Right ventricle myocardium superior (tissue), 1 donor: Measurements from ENCODE around the gene GLRX3. TPM values are rescaled to one million over a fixed set of nuclear protein-coding genes. Genes with fewer than 3 reads are reported as not detected.
"Not testable (repeated sequence)": the region's sequence is repeated elsewhere in the genome, so short reads cannot be mapped to it uniquely, and the experiment has no call there.

Experiments used
- ATAC-seq: fragments of 200-7000 bp; cut with Tn5 transposase; one replicate; pipeline ENCODE4 v1.9.1; 2020; ENCODE audit warnings: mild to moderate bottlenecking; ENCODE audit not compliant: poor library complexity
- DNase-seq: peaks from one replicate; pipeline ENCODE4 v3.0.0-alpha.2; 2020
- intact Hi-C: fragments of 100-400 bp; cut with DNase I; formaldehyde crosslinking; loops from one replicate; pipeline ENCODE4 v1.11.2; 2022
- total RNA-seq: library from RNA; stranded (reverse); fragmentation: NEBNext Ultra II Directional; extraction: Animal tissue kit (Norgen Biotek cat#: 25700); gene quantifications from one replicate; pipeline ENCODE4 v1.2.1, GENCODE V29; 2021
- donor health status: DM: no; HTN: yes; CAD: no; lungs with severe emphysema.

The GLRX3 gene
- total RNA-seq, 1 donor from 2014 or later, result 64.7 TPM

DNA sequence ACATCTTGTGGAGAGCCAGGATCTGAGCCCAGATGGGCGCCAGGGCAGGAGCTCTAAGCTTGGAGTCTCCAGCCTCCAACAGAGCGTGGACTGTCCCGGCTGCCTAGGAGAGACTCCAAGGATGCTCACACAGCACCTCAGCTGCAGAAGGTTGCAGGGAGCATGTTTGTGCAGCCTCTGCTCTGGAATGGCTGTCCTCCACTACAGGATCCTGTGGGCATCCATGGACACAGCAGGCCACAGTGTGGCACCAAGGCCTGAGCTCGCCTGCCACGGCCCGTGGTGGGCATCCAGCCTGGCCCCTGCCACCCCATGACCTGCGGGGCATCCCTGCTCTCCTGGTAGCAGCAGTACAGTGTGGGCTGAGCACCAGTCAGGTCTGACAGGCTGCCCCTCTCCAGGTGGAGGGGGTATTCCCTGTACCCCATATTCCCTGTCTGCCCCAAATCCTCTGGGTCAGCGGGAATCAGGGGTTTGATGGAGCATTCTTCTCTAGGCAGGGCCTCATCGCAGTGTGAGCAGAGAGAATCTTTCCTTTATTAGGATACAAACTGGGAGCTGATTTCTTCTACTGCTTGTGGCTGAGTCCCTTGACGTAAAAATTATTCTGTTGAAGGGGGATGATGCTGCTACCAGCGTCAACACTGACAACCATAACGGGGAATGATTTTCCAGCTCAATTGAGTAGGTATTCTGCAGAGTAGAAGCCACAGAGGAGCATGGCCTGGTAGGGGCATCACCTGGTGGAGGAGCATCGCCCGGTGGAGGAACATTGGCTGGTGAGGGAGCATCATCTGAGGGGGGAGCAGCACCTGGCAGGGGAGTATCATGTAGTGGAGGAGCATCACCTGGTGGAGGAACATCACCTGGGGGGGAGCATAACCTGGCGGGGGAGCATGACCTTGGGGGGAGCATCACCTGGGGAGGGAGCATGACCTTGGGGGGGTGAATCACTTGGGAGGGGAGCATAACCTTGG, 60.6 kb downstream of the GLRX3 start:
- intact Hi-C loops, result no loop called here
- no peak for ATAC-seq
- DNase-seq, result no peak

- DNase-seq, result no peak
- intact Hi-C loops, result no loop called here
Measured at GRCh38 chr10:130198651-130199050, 62.5 kb downstream of the GLRX3 start.

DNA sequence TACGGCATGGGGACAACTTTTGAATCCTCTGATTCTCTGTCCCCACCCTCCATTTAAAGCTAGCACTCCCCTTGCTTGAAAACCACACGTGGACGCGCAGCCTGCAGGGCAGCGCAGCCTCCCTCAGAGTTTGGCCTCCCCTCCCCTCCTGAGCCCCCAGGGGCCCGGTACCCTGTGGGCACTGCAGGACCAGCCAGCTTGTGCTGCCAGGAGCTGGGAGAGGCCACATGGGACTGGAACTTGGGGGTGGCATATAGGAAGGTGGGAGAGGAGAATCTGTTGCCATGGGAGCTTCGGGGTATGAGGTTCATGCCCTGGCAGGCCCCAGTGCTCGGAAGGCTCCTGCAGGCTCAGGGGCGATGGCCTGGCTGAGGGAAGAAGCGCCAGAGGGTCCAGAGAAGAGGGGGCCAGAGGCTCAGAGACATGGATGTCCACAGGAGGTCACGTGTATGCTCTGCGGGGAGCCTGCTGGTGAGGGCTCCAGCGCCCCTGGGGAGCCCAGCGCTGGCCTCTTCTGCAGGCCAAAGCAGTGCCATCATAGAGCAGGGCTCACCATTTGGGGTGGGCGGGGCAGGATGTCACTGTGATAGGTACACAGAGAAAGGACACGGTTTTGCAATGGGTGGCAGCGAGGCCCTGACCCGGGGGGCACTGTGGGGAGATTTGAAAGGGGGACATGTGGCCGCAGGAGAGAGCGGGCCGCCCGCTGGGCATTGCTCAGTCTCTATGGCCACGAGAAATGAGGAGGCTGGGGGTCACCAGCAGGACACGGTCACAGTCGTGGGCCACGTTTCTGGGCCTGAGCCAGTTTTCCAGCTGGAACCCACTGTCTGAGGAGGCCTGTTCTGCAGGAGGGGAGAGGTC, 64.2 kb downstream of the GLRX3 start:
- intact Hi-C loops, result no loop called here
- no peak for DNase-seq
- peak; percentile 25 for ATAC-seq

More at GRCh38 chr10:130198651-130199050, 62.5 kb downstream of the GLRX3 start:
- ATAC-seq, result no peak

- intact Hi-C loops, result no loop called here
- DNase-seq, result no peak
Measured at GRCh38 chr10:130201043-130201380, 64.8 kb downstream of the GLRX3 start.

DNA sequence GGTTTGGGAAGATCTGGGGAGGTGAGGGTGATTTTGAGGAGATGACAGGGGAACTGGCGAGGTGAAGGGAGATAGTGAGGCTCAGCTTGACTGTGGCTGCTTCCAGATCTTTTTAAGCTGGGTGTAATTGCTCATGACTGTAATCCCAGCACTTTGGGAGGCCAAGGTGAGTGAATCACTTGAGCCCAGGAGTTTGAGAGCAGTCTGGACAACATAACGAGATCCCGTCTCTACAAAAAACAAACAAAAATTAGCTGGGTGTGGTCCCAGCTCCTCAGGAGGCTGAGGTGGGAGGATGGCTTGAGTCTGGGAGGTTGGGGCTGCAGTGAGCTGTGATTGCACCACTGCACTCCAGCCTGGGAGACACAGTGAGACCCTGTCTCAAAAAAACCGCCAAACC, 66.0 kb downstream of the GLRX3 start:
- intact Hi-C loops, ATAC-seq, DNase-seq: not testable (repeated sequence)

More at GRCh38 chr10:130201043-130201380, 64.8 kb downstream of the GLRX3 start:
- ATAC-seq, result no peak

- no peak for DNase-seq
Measured at GRCh38 chr10:130202984-130203621, 66.9 kb downstream of the GLRX3 start.

GRCh38 chr10:130203626-130204025, 67.4 kb downstream of the GLRX3 start:
- no peak for DNase-seq

More at GRCh38 chr10:130202984-130203621, 66.9 kb downstream of the GLRX3 start:
- peak; percentile 25 for ATAC-seq
- intact Hi-C loops, result no loop called here

GRCh38 chr10:130206216-130206737, 70.1 kb downstream of the GLRX3 start:
- intact Hi-C loops, result no loop called here
- ATAC-seq (peak; percentile 43), DNase-seq (no peak)

More at GRCh38 chr10:130203626-130204025, 67.4 kb downstream of the GLRX3 start:
- no peak for ATAC-seq
- intact Hi-C loops, result no loop called here

DNA sequence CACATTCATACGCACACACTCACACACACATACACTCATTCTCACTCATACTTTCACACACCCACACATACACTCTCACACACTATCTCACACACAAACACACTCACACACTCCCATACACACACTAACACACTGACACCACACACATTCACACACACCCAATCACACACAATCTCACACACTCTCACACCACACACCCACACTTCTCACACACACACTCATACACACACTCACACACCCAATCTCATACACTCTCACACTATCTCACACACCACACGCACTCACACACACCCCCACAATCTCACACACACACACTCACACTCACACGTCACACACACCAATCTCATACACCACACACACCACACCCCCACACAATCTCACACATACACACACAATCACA, 71.0 kb downstream of the GLRX3 start:
- intact Hi-C loops, result no loop called here
- DNase-seq, result no peak
- no peak for ATAC-seq

DNA sequence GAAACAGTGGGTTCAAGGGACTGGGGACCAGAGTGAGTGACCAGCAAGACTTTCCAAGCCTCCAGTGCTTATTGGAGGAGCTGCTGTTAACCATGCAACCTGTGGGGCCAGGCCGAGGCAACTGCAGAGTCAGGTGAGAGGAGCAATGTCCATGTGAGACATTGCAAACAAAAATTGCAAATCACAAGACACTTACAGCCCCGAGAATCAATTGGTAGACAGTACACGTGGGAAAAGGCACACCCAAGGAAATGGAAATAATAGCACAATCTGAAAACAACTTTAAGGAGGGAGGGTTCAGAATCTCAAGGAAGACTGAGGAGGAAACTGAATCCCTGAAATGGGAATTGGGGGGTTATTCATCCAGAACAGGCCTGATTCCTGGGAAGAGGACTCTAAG, 72.6 kb downstream of the GLRX3 start:
- intact Hi-C loops, result no loop called here
- DNase-seq, result no peak
- no peak for ATAC-seq

GRCh38 chr10:130212746-130213145, 76.6 kb downstream of the GLRX3 start:
- intact Hi-C loops, result no loop called here
- DNase-seq, result no peak

GRCh38 chr10:130213286-130214080, 77.3 kb downstream of the GLRX3 start:
- DNase-seq, result no peak
- intact Hi-C loops, result no loop called here
- ATAC-seq, result no peak

More at GRCh38 chr10:130212746-130213145, 76.6 kb downstream of the GLRX3 start:
- no peak for ATAC-seq

DNA sequence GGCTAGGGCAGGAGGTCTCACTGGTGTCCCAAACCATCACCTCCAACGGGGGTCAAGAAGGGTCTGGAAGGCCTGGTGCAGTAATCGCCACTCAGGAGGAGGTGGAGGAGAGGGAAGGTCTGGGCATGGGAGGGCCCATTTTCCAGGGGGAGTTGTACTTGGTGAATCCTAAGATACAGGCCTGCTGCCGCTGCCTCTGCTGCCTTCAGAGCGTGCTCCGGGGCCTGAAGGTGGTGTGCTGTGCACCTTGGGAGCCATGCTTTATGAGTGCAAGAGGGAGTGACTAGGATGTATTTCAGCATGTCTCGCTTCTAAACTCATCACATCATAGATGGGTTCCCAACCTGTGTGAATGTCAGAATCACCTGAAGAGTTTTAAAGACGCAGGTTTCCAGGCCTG, 78.2 kb downstream of the GLRX3 start:
- intact Hi-C loops, result no loop called here
- no peak for ATAC-seq
- no peak for DNase-seq

- intact Hi-C loops, result no loop called here
- no peak for ATAC-seq
- DNase-seq, result no peak
Measured at GRCh38 chr10:130215151-130215930, 79.2 kb downstream of the GLRX3 start.

- DNase-seq, result no peak
- intact Hi-C loops, result no loop called here
- ATAC-seq, result no peak
Measured at GRCh38 chr10:130215931-130216231, 79.7 kb downstream of the GLRX3 start.

GRCh38 chr10:130218181-130218641, 82.0 kb downstream of the GLRX3 start:
- intact Hi-C loops, result no loop called here
- ATAC-seq (no peak), DNase-seq (no peak)

GRCh38 chr10:130218936-130219335, 82.7 kb downstream of the GLRX3 start:
- intact Hi-C loops, result no loop called here
- no peak for DNase-seq
- no peak for ATAC-seq
